Measurements from ENCODE around the gene PUS1.

- TF ChIP-seq CTCF (conservative IDR thresholded peaks at IDR 0.05; ENCODE audit: low read length) (no peak), EZH2phosphoT487 (IDR thresholded peaks at IDR 0.05; ENCODE audit: borderline replicate concordance) (no peak)
Measured at GRCh38 chr12:131928080-131928710, 881 bp upstream of the PUS1 start.

All from Loucy (cell line).